Measurements from ENCODE around the gene UBE3B.

GRCh38 chr12:109451400-109451799 is 26.0 kb upstream of the UBE3B start:
- no peak for TF ChIP-seq CTCF (IDR thresholded peaks at IDR 0.05)
- no peak for TF ChIP-seq POLR2A (IDR thresholded peaks at IDR 0.05)
- TF ChIP-seq EP300 (IDR thresholded peaks at IDR 0.05; ENCODE audit: low read depth) = no peak
- TF ChIP-seq POLR2AphosphoS5 (IDR thresholded peaks at IDR 0.05) = no peak
